GM12873 (cell line): ENCODE data around the gene MCF2L.

Source experiments
- TF ChIP-seq, protein P1 (sequence below): IDR thresholded peaks from 2 replicates; pipeline ENCODE4 v1.5.1; 2012; ENCODE audit warnings: low read depth, mild to moderate bottlenecking, moderate library complexity, low read length, control low read depth; ENCODE audit not compliant: insufficient read depth; ENCODE audit errors: missing control alignments

Gene MCF2L

DNA sequence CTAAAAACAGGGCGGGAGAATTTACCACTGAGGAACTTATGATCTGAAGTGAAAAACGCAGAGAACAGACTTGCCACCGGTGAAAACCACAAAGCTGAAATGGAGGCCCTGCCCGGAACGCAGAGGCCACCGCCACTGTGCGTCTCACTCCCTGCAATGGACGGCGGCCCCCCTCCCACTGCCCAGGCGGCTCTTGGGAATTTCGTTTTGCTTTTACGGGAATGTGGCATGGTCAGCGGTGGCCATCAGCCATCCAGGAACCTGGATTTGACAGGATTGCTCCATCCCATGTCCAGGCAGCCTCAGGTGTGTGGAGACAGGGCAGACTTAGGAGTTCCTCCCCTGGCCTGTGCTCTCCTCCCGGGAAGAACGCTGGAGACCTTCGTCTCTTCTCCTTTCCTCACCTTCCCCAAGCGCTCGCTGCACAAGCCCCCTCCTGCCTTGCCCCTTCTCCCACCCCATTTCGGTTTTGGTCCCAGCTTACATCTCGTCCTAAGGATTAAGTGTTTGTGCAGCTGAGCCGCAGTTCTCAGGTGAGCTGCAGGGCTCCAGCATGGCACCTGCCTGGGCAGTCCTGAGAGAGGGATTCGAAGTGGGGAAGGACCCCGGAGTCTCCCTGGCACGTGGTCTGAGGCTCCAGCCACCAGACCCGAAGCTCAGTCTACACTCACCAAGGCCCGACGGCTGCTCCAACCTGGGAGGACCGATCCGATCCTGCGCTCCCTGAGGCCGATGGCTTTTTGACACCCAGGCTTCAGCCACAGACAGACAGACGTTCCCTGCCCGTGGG lies 49.9 kb downstream of the MCF2L start:
- TF ChIP-seq, protein P1, sequence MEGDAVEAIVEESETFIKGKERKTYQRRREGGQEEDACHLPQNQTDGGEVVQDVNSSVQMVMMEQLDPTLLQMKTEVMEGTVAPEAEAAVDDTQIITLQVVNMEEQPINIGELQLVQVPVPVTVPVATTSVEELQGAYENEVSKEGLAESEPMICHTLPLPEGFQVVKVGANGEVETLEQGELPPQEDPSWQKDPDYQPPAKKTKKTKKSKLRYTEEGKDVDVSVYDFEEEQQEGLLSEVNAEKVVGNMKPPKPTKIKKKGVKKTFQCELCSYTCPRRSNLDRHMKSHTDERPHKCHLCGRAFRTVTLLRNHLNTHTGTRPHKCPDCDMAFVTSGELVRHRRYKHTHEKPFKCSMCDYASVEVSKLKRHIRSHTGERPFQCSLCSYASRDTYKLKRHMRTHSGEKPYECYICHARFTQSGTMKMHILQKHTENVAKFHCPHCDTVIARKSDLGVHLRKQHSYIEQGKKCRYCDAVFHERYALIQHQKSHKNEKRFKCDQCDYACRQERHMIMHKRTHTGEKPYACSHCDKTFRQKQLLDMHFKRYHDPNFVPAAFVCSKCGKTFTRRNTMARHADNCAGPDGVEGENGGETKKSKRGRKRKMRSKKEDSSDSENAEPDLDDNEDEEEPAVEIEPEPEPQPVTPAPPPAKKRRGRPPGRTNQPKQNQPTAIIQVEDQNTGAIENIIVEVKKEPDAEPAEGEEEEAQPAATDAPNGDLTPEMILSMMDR = no peak

DNA sequence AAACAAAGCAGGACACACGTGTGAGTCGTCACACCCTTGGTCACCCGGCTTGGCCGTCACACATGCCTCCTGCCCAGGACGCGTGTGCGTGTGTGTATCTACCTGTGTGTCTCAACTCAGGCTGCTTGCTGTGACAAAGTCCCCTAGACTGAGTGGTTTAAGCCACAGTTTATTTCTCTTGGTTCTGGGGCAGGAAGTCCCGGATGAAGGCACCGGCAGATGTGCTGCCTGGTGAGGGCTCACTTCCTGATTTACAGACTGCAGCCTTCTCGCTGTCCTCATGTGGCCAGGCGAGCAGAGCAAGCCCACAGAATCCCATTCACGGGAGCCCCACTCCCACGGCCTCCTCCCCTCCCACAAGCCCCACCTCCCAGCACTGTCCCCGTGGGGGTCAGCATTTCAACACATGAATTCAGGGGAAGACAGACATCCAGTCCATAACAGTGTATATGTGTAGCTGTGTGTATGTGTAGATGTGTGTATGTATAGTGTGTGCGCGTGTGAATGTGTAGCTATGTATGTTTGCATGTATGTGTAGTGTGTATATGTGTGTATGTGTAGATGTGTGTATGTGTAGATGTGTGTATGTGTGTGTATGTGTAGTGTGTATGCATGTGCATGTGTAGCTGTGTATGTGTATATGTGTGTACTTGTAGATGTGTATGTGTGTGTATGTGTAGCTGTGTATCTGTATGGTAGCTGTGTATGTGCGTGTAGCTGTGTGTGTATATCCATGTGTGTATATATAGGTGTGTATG lies 51.5 kb downstream of the MCF2L start:
- TF ChIP-seq, protein P1 = no peak

DNA sequence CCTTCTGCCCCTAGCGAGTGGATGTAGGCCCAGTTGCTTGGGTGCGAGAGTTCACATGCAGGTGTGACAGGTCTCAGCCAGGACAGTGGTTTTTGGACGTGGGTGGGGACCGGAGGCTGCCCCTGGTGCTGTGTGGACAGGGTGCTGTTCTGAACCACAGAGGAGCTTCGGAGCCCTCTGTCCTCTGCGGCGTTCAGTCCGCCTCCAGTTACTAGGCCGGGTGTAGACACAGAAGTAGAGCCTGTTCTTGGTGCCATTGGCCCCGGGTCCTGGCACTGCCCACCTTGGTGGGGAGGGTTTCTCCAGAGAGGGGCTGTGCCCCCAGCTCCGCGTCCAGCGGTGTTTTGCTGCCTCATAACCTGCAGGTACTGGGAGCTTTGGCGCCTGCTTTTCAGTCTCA lies 52.4 kb downstream of the MCF2L start:
- TF ChIP-seq, protein P1 = no peak

DNA sequence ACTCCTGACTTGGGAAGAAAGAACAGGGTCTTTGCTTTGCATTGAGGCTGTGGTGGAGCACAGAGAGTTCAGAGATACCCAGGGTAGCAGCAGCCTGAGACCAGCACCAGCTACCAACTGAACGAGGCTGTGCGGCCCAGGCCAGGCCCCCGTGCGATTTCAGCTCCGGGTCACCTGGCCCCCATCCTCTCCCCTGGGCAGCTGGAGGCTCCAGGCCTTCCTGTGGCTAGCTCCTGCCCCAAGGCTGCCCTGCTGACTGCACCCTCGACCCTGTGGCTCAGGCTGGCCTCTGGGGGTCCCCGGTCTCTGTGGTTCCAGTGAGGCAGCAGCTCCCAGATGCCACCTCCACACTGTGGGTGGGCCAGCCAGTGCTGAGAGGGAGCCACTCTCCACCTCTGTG lies 52.8 kb downstream of the MCF2L start:
- TF ChIP-seq, protein P1 = no peak

DNA sequence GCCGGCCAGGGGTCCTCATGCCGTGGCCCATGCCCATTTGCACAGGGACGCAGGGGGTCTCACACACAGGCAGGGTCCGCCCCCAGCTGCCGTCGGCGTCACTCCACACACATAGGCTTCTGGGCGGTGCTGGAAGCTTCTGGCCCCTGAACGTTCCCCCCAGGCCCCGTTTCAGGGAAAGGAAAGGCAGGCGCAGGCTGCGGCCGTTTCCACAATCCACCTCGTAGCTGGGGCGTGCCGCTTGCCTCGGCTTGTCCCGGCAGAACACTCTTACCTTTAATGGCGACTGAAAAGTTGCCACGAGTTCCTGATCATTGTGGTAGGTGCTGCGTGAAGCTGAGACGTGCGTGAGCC lies 53.4 kb downstream of the MCF2L start:
- TF ChIP-seq, protein P1 = no peak

DNA sequence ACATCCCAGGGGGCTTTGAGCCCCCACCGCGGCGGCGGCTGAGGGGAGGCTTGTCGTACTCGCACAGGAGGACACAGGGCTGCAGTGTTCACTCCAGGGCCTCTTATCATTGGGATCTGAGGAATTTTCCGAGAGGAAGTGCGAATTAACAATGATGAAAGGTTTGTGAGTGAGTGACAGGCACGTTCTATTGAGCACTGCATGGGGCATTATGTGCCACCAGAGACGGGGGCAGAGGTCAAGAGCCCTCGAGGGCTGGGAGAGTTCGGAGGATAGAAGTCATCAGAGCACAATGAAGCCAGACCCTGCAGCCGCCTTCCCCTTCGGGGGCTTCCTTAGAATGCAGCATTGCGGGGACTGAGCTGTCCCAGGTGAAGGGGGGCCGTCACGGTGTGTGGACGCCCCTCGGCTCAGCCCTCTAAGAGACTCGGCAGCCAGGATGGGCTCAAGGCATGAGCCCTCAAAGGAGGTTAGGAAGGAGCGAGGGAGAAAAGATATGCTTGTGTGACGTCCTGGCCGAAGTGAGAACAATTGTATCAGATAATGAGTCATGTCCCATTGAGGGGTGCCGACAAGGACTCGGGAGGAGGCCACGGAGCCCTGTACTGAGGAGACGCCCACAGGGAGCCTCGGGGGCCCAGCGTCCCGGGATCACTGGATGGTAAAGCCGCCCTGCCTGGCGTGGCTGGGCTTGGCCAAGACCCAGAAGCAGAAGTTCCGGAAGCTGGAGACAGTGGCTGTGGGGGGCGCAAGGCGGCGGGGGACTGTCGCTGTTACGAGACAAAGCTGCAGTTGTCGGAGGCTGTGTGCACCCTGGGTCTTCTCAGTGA lies 53.9 kb downstream of the MCF2L start:
- TF ChIP-seq, protein P1 = no peak
